T-helper 1 cell treated with Interleukin-12 subunit alpha and Interleukin-12 subunit beta and Interleukin-4 antibody, amounts not matched to agents 30 μg/mL and 1 μg/mL, for 36 hours (primary cell): Measurements from ENCODE around the gene STK39.

Experiments used
- H3K27ac Mint-ChIP-seq: one replicate; pipeline ENCODE4 v1.8.0; 2021; ENCODE audit warnings: mild to moderate bottlenecking, mixed read lengths
- H3K27me3 Mint-ChIP-seq: one replicate; pipeline ENCODE4 v1.8.0; 2021; ENCODE audit warnings: low read depth, mixed read lengths
- H3K36me3 Mint-ChIP-seq: one replicate; pipeline ENCODE4 v1.8.0; 2021; ENCODE audit warnings: low read depth, mixed read lengths
- H3K4me1 Mint-ChIP-seq: one replicate; pipeline ENCODE4 v1.8.0; 2021; ENCODE audit warnings: low read depth, mixed read lengths
- H3K4me3 Mint-ChIP-seq: one replicate; pipeline ENCODE4 v1.8.0; 2021; ENCODE audit warnings: mild to moderate bottlenecking, moderate library complexity, mixed read lengths
- H3K9me3 Mint-ChIP-seq: one replicate; pipeline ENCODE4 v1.8.0; 2021; ENCODE audit warnings: mixed read lengths

STK39 gene

DNA sequence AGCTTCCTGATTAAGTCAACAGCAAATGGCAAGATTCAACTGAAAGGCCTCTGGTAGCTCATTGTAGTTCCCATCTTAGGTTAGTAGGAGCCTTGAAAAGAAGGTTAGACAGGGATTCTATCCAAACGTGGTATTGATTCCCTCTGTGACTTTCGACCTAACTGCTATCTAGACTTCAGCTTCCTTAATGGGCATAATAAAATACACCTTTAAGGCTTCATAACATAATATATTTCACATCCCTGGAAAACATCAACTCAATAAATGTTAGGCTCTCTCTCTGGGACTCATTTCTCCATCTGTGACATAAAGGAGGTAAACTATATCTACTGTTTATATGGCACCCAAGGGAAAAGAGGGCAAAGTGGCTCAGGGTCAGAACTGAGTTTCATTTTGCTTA lies 60.9 kb downstream of the STK39 start:
- H3K4me3 Mint-ChIP-seq = no peak overlapping the region
- H3K9me3 Mint-ChIP-seq = no peaks in the 10 kb centered on the region
- no peaks in the 10 kb centered on the region for H3K27me3 Mint-ChIP-seq
- H3K4me1 Mint-ChIP-seq = peaks cover 37% of the 10 kb centered on the region
- no peak overlapping the region for H3K27ac Mint-ChIP-seq
- H3K36me3 Mint-ChIP-seq = peaks cover 3% of the 10 kb centered on the region

DNA sequence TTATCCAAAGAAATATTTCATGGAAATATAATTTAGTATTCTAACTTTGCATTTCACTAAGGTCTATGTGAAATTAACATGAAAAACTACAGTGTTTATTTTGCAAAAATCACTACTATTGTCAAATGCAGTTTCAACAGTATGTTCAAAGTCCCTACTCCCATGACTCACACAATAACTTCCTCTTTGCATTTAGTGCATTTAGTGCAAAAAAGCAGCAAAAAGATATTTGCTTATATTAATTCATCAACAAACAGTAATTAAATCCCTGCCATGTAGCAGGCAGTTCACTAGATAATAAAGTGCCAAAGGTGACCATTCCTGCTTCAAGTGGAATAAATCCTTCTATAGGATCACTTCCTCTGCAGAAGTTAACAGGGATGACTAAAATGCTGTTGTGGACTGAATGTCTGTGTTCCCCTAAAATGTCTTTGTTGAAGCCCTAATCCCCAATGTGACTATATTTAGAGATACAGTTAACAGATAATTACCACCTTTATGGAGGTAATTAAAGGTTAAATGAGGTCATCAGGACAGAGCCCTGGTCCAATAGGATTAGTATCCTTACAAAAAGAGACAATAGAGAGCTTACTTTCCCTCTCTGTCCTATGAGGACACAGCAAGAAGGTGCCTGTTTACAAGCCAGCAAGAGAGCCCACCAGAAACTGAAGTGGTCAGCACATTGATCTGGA lies 61.7 kb downstream of the STK39 start:
- Mint-ChIP-seq H3K4me3 (no peak overlapping the region), H3K9me3 (no peaks in the 10 kb centered on the region), H3K27ac (no peak overlapping the region), H3K4me1 (peaks cover 37% of the 10 kb centered on the region), H3K27me3 (no peaks in the 10 kb centered on the region), H3K36me3 (peaks cover 5% of the 10 kb centered on the region)

DNA sequence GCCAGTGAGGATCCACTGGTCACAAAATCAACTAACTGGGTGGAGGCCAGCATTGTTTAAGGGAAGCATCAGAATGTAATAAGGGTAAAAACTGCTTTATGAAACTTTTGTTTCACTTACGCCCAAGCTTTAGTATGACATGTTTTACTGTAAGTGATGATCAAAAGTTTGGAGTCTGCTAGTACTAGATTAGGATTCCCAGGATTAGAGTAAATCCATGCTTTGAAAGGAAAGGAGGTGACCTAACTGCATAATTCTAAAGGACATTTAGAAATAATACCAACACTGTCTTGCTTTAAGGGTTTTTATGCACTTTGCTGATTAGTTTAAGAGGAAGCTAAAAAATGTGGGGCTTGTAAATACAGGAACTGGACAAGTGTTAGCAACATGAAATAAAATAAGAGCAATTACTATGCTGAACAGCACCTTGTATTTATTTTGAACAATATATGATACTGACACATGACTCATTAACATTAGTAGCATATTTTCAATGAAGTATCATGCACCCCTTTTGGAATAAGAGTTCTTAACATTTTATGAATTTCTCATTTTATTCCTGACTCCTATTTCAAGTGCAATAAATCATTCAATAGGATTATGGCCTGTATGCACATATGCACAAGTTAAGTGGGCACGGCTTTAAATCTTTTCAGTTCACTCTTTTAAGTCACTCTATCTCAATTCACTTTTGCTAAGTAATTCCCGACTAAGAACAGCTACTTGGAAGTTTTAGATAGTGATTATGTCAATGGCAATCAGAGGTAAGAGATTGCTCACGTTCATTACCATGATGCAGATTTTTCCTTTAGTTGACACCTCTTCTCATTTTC lies 62.5 kb downstream of the STK39 start:
- H3K27me3 Mint-ChIP-seq = no peaks in the 10 kb centered on the region
- no peak overlapping the region for H3K27ac Mint-ChIP-seq

DNA sequence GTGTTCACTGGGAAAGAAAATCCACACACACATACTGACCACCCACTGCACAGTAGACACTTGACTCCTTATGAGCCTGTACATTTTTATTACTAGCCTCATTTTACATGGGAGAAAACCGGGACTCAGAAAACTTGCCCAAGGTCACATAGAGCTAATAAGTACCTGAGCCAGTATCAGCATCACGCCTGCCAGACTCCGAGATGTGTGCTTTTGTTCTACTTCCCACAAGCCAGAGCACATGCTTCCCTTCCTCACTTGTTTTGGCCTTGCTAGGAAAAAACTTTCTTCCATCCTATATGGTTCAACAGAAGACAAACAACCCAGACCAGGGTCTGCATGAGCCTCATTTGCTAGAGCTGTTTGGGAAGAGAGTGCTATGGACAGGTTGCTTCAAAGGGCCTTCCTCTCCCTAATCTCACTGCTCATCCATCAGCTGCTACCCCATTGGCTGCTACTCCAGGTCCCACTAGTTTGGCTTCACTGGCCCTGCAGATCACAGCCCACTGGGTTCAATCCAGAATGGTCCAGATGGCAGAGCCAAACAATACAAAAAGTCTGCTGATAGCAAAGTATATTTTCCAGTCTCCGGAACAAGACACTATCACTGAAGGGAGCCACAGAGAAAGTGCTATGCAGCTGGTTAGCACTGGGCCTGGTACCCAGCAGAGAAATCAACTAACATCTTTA lies 63.9 kb downstream of the STK39 start:
- H3K27me3 Mint-ChIP-seq = no peaks in the 10 kb centered on the region
- H3K36me3 Mint-ChIP-seq = peaks cover 7% of the 10 kb centered on the region
- no peak overlapping the region for H3K4me3 Mint-ChIP-seq
- H3K9me3 Mint-ChIP-seq = no peaks in the 10 kb centered on the region
- H3K27ac Mint-ChIP-seq = no peak overlapping the region
- H3K4me1 Mint-ChIP-seq = peaks cover 36% of the 10 kb centered on the region

More for the DNA sequence above, 62.5 kb downstream of the STK39 start:
- H3K4me3 Mint-ChIP-seq = no peak overlapping the region
- H3K9me3 Mint-ChIP-seq = no peaks in the 10 kb centered on the region
- peaks cover 31% of the 10 kb centered on the region for H3K4me1 Mint-ChIP-seq
- H3K36me3 Mint-ChIP-seq = peaks cover 5% of the 10 kb centered on the region

DNA sequence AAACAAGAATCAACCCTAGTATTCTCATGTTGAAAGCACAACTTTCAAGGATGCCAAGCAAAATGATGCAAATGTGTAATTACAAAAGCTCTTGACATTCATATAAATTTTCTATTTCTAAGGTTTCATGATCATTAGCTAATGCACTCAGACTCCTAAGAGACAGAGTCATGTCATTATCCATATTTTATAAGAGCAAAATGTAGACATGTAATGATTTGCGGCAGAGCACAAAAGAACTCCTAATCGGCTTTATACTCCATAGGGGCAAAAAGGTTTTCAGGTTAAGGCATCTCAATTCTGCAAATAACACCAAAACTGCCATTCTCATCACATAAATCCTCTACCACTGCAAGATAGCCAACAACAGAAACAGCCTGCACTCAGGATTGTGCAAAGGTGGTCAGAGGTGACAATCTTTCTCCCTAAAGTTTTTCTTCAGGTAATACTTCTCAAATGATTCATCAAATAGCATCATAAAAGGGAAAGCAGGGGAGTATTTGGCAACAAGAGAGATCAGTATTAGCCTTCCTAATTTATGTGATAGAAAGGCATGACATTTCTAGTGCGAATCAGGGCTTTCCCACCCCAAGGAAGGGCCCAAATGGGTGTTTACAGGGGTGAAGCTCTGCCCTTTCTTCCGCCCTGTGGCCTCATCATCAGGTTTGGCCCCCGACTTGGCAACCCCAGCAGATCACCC lies 64.7 kb downstream of the STK39 start:
- Mint-ChIP-seq H3K4me3 (no peak overlapping the region), H3K36me3 (peaks cover 7% of the 10 kb centered on the region), H3K27ac (no peak overlapping the region), H3K4me1 (peaks cover 36% of the 10 kb centered on the region), H3K27me3 (no peaks in the 10 kb centered on the region), H3K9me3 (no peaks in the 10 kb centered on the region)

- Mint-ChIP-seq H3K9me3 (no peaks in the 10 kb centered on the region), H3K36me3 (peaks cover 10% of the 10 kb centered on the region), H3K4me3 (no peak overlapping the region), H3K4me1 (peaks cover 38% of the 10 kb centered on the region), H3K27ac (no peak overlapping the region), H3K27me3 (no peaks in the 10 kb centered on the region)
Observed at GRCh38 chr2:168181825-168182224, 65.6 kb downstream of the STK39 start.

DNA sequence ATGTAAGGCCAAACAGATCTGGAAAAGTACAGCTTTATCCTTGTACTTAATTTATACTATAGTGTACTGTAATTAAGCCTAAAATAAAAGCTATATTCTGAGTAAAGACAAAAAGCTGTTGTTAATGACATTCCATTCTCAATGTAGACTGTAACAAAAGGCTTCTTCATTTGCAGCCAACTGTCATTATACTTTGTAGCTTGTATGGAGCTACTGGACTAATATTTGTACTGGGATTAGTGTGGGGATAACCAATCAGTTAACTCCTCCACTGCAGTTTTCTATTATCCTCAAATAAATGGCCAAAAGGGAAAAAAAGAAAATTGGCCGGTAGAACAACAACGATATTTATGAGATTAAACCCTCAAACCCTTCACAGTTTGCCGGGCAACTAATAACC lies 66.5 kb downstream of the STK39 start:
- Mint-ChIP-seq H3K9me3 (no peaks in the 10 kb centered on the region), H3K27me3 (no peaks in the 10 kb centered on the region), H3K4me3 (no peak overlapping the region), H3K27ac (no peak overlapping the region), H3K4me1 (peaks cover 41% of the 10 kb centered on the region), H3K36me3 (peaks cover 15% of the 10 kb centered on the region)

- Mint-ChIP-seq H3K27me3 (no peaks in the 10 kb centered on the region), H3K4me1 (peaks cover 39% of the 10 kb centered on the region), H3K27ac (no peak overlapping the region), H3K4me3 (no peak overlapping the region), H3K36me3 (peaks cover 15% of the 10 kb centered on the region), H3K9me3 (no peaks in the 10 kb centered on the region)
Observed at GRCh38 chr2:168180483-168180882, 66.9 kb downstream of the STK39 start.

DNA sequence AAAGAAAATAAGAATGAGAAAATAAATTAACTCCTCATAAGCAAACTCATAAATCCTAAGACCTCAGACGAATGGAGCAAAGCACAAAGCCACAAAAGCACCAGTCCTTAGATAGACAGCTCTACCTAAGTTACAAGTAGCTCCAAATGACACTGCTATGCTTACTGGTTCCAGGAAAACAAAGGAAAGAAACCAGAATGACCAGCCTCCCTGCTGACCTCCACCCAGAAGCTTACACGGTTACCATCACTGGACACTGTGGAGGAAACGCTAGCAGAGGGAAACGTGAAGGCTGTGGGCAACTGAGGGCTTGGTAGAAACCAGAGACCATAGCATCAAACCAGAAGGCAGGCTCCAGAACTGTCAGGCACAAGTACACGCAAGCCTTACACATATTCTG lies 67.8 kb downstream of the STK39 start:
- Mint-ChIP-seq H3K36me3 (peaks cover 15% of the 10 kb centered on the region), H3K9me3 (no peaks in the 10 kb centered on the region), H3K27ac (no peak overlapping the region), H3K27me3 (no peaks in the 10 kb centered on the region), H3K4me1 (peaks cover 42% of the 10 kb centered on the region), H3K4me3 (no peak overlapping the region)

GRCh38 chr2:168178520-168179324 lies 68.7 kb downstream of the STK39 start:
- Mint-ChIP-seq H3K4me3 (no peak overlapping the region), H3K36me3 (peaks cover 15% of the 10 kb centered on the region), H3K27me3 (no peaks in the 10 kb centered on the region), H3K27ac (no peak overlapping the region), H3K9me3 (no peaks in the 10 kb centered on the region), H3K4me1 (peaks cover 43% of the 10 kb centered on the region)

- peaks cover 13% of the 10 kb centered on the region for H3K36me3 Mint-ChIP-seq
- H3K27ac Mint-ChIP-seq = no peak overlapping the region
- no peak overlapping the region for H3K4me3 Mint-ChIP-seq
- H3K9me3 Mint-ChIP-seq = no peaks in the 10 kb centered on the region
- peaks cover 32% of the 10 kb centered on the region for H3K4me1 Mint-ChIP-seq
- no peaks in the 10 kb centered on the region for H3K27me3 Mint-ChIP-seq
Observed at GRCh38 chr2:168176402-168176801, 71.0 kb downstream of the STK39 start.

GRCh38 chr2:168175469-168175868 lies 71.9 kb downstream of the STK39 start:
- H3K27me3 Mint-ChIP-seq = no peaks in the 10 kb centered on the region
- H3K4me1 Mint-ChIP-seq = peaks cover 31% of the 10 kb centered on the region
- no peak overlapping the region for H3K27ac Mint-ChIP-seq
- H3K36me3 Mint-ChIP-seq = peaks cover 11% of the 10 kb centered on the region
- no peak overlapping the region for H3K4me3 Mint-ChIP-seq
- no peaks in the 10 kb centered on the region for H3K9me3 Mint-ChIP-seq

GRCh38 chr2:168174756-168175155 lies 72.6 kb downstream of the STK39 start:
- Mint-ChIP-seq H3K27ac (peak overlapping the region; percentile 29), H3K4me3 (peak overlapping the region; percentile 39), H3K36me3 (peaks cover 11% of the 10 kb centered on the region), H3K4me1 (peaks cover 31% of the 10 kb centered on the region), H3K9me3 (no peaks in the 10 kb centered on the region), H3K27me3 (no peaks in the 10 kb centered on the region)

DNA sequence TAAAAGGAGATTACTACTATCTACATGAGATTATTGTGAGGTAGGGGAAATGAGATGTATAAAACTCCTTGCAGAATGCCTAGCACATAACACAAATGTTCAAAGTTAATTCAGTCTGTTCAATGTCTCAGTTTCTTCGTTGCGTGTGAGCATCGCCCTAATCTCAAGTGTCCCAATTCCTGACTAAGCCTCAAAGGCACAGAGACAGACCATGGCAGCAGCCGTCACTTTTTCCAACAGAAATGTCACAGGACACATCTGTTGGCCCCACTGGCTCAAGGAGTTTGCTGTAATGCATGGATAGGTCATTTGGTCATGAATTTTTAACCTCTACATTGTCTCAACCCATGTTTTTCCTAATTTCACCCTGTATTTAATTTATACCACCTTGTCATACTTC lies 75.3 kb downstream of the STK39 start:
- Mint-ChIP-seq H3K4me3 (no peak overlapping the region), H3K36me3 (peaks cover 5% of the 10 kb centered on the region), H3K27me3 (no peaks in the 10 kb centered on the region), H3K9me3 (no peaks in the 10 kb centered on the region), H3K4me1 (peaks cover 31% of the 10 kb centered on the region), H3K27ac (no peak overlapping the region)
